CD14-positive monocyte (primary cell): ENCODE results near the gene KRIT1. TPM values are rescaled to one million over a fixed set of nuclear protein-coding genes. Genes with fewer than 3 reads are reported as not detected.
A peak's percentile ranks its signal among the peaks of the same experiment; 100 is the strongest.

ENCODE experiments used
- DNase-seq, 3 donors: peaks; one replicate each; pipeline ENCODE4 v3.0.0-alpha.2; 2011 to 2022
- H2AFZ ChIP-seq: 2 replicates; pipeline ENCODE4 v1.6.0; 2012; ENCODE audit warnings: mild to moderate bottlenecking, low read depth, low read length, inconsistent platforms; ENCODE audit not compliant: insufficient read depth, poor library complexity, severe bottlenecking
- H3K27ac ChIP-seq, 2 donors: 1 replicate in 1 of 2; 2 replicates in 1 of 2; pipeline ENCODE4 v1.5.1; 2012 to 2013; ENCODE audit warnings: low read length in 2 of 2, control low read depth in 1 of 2, inconsistent platforms in 1 of 2, low read depth in 1 of 2, mild to moderate bottlenecking in 1 of 2
- H3K27me3 ChIP-seq, 2 donors: one replicate each; pipeline versions ENCODE4 v1.6.0 to v1.6.1; 2011 to 2013; ENCODE audit warnings: low read length in 2 of 2; ENCODE audit not compliant: control insufficient read depth in 2 of 2, insufficient read depth in 2 of 2
- H3K36me3 ChIP-seq, 2 donors: replicated peaks in 1 of 2; 1 replicate in 1 of 2; 2 replicates in 1 of 2; pipeline versions ENCODE4 v1.5.1 to v1.6.1; 2012 to 2013; ENCODE audit warnings: low read length in 2 of 2, control low read depth in 1 of 2, inconsistent platforms in 1 of 2, mild to moderate bottlenecking in 1 of 2; ENCODE audit not compliant: insufficient read depth in 2 of 2, control insufficient read depth in 1 of 2
- H3K4me1 ChIP-seq, 2 donors: 1 replicate in 1 of 2; 2 replicates in 1 of 2; pipeline versions ENCODE4 v1.5.1 to v1.6.1; 2012 to 2013; ENCODE audit warnings: low read length in 2 of 2, control low read depth in 1 of 2, inconsistent platforms in 1 of 2, mild to moderate bottlenecking in 1 of 2, moderate library complexity in 1 of 2; ENCODE audit not compliant: insufficient read depth in 2 of 2, control insufficient read depth in 1 of 2
- H3K4me2 ChIP-seq: replicated peaks from 2 replicates; pipeline ENCODE3; 2012; ENCODE audit warnings: low read length, moderate library complexity, mild to moderate bottlenecking; ENCODE audit not compliant: poor library complexity, severe bottlenecking; ENCODE audit errors: extremely low read depth
- H3K4me3 ChIP-seq, 3 experiments: fragments of 200-600 bp in 1 of 3; sonication (generic) in 1 of 3; replicated peaks in 1 of 3; 1 replicate in 2 of 3; 2 replicates in 1 of 3; pipeline ENCODE4 v1.5.1; 2011 to 2013; ENCODE audit warnings: low read length in 3 of 3, mild to moderate bottlenecking in 3 of 3, control low read depth in 2 of 3, low read depth in 2 of 3, inconsistent platforms in 1 of 3, moderate library complexity in 1 of 3
- H3K79me2 ChIP-seq: 2 replicates; pipeline ENCODE4 v1.6.0; 2012; ENCODE audit warnings: mild to moderate bottlenecking, control low read depth, inconsistent platforms, low read length, moderate library complexity; ENCODE audit not compliant: insufficient read depth
- H3K9ac ChIP-seq: 2 replicates; pipeline ENCODE4 v1.6.0; 2017; ENCODE audit warnings: low read length, mild to moderate bottlenecking; ENCODE audit not compliant: insufficient read depth, poor library complexity, severe bottlenecking
- H3K9me3 ChIP-seq, 2 donors: replicated peaks in 1 of 2; 1 replicate in 1 of 2; 2 replicates in 1 of 2; pipeline versions ENCODE4 v1.5.1 to v1.6.1; 2012 to 2013; ENCODE audit warnings: low read length in 2 of 2, control low read depth in 1 of 2; ENCODE audit not compliant: control insufficient read depth in 1 of 2, insufficient read depth in 1 of 2
- H4K20me1 ChIP-seq: 2 replicates; pipeline ENCODE4 v1.6.0; 2012; ENCODE audit warnings: mild to moderate bottlenecking, low read length, control low read depth, moderate library complexity; ENCODE audit not compliant: insufficient read depth
- H3K27ac Mint-ChIP-seq, 7 donors: one replicate each; pipeline ENCODE4 v1.8.0; 2020; ENCODE audit warnings: mild to moderate bottlenecking in 7 of 7, mixed read lengths in 7 of 7, moderate library complexity in 6 of 7, inconsistent platforms in 2 of 7
- H3K27me3 Mint-ChIP-seq, 3 donors: one replicate each; pipeline ENCODE4 v1.8.0; 2021 to 2022; ENCODE audit warnings: low read depth in 3 of 3, mild to moderate bottlenecking in 3 of 3, mixed read lengths in 3 of 3, moderate library complexity in 3 of 3, inconsistent platforms in 1 of 3
- H3K36me3 Mint-ChIP-seq, 2 donors: one replicate each; pipeline ENCODE4 v1.8.0; 2020; ENCODE audit warnings: mixed read lengths in 2 of 2, inconsistent platforms in 1 of 2, mild to moderate bottlenecking in 1 of 2
- H3K4me1 Mint-ChIP-seq: one replicate; pipeline ENCODE4 v1.8.0; 2020; ENCODE audit warnings: mild to moderate bottlenecking, mixed read lengths
- H3K4me3 Mint-ChIP-seq, 2 donors: one replicate each; pipeline ENCODE4 v1.8.0; 2020; ENCODE audit warnings: mild to moderate bottlenecking in 2 of 2, mixed read lengths in 2 of 2, moderate library complexity in 1 of 2
- H3K9me3 Mint-ChIP-seq, 7 donors: one replicate each; pipeline ENCODE4 v1.8.0; 2020 to 2022; ENCODE audit warnings: mixed read lengths in 7 of 7, mild to moderate bottlenecking in 6 of 7, moderate library complexity in 6 of 7, inconsistent platforms in 2 of 7
- WGBS: methylation state at CpG from one replicate; pipeline ENCODE4 v1.1.5; 2013; ENCODE audit warnings: missing lambda C conversion rate; ENCODE audit not compliant: insufficient coverage; 5-methylcytosine and 5-hydroxymethylcytosine counted together
- intact Hi-C, 2 donors: fragments of 100-400 bp; cut with micrococcal nuclease; formaldehyde crosslinking; loops; one replicate each; pipeline versions ENCODE4 v1.15.0 to v1.15.1; 2023
- polyA plus RNA-seq, 3 donors: library from polyadenylated mRNA; depleted of rRNA in 1 of 3; unstranded in 2 of 3; stranded (reverse) in 1 of 3; fragments of 300-500 nt in 2 of 3; fragments of >200 nt in 1 of 3; fragmentation: Illumina TruSeq in 2 of 3; gene quantifications; 1 replicate in 2 of 3; 2 replicates in 1 of 3; pipeline ENCODE4 v1.2.3, GENCODE V29; 2012 to 2021
- TF ChIP-seq, protein P1 (sequence below): fragments of 200-600 bp; IDR thresholded peaks from one replicate; pipeline ENCODE4 v1.8.0; 2022; ENCODE audit warnings: antibody characterized with exemption, mild to moderate bottlenecking

KRIT1 gene
- polyA plus RNA-seq, 3 donors: 4.7 to 28.8 (median 6.8) TPM

DNA sequence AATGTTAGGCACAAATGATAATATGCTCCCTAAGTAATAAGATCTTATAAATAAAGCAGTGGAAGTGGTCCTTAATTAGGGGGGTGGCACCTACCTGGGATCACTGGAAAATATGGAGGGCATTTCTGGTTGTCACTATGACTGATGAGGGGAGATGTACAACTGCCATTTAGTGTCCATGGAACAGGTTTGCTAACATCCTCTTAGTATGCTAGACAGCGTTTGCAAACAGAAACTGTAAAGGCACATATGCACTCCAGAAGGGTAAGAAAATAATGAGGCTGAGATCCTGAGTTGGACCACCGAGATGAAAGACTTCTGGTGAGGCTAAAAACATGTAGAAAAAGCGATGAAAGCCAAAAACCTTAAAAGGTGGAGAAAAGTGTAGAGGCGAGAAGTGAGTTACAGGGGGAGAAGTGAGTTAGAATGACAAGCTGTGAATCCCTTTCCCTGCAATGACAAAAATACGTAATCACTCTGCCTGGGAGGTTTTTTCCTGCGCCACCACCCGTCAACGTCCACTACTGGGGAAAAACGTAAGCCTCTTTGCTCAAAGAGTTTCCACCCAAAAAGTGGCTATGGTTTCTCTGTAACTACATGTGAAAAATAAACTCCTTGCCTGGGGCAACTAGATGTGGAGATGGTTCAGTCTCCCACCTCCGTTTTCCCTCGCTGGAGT, 767 bp downstream of the KRIT1 start:
- H3K4me1 ChIP-seq: peaks cover 22 to 36% of the 10 kb centered on the region in 2 donors
- peak; percentile 9 to 29 (median 10) for DNase-seq
- Mint-ChIP-seq H3K27me3 (no peaks in the 10 kb centered on the region), H3K27ac (peak overlapping the region; percentile 98 to 100 (median 99)), H3K36me3 (peaks cover 12 to 13% of the 10 kb centered on the region in 2 donors), H3K4me3 (peak overlapping the region; percentile 98 to 99), H3K4me1 (peaks cover 39% of the 10 kb centered on the region), H3K9me3 (no peaks in the 10 kb centered on the region)
- H3K9me3 ChIP-seq: no peaks in the 10 kb centered on the region
- H3K4me3 ChIP-seq: peak overlapping the region; percentile 66 to 83 (median 72)
- 5% methylated on average over 6 of the region's 11 CpGs for WGBS
- intact Hi-C loops: loop anchor here (5.0 to 10.0 kb wide), 4 partner anchors 110 to 280 kb away; partner anchors contain the start of genes CYP51A1 (in 2 of the 2), GATAD1 (in 2 of the 2), PEX1 (in 1 of the 2) and RBM48 (in 1 of the 2)
- H3K79me2 ChIP-seq: peaks cover 66% of the 10 kb centered on the region
- H4K20me1 ChIP-seq: peaks cover 3% of the 10 kb centered on the region
- peaks cover 14 to 19% of the 10 kb centered on the region in 2 donors for H3K36me3 ChIP-seq
- TF ChIP-seq, protein P1, sequence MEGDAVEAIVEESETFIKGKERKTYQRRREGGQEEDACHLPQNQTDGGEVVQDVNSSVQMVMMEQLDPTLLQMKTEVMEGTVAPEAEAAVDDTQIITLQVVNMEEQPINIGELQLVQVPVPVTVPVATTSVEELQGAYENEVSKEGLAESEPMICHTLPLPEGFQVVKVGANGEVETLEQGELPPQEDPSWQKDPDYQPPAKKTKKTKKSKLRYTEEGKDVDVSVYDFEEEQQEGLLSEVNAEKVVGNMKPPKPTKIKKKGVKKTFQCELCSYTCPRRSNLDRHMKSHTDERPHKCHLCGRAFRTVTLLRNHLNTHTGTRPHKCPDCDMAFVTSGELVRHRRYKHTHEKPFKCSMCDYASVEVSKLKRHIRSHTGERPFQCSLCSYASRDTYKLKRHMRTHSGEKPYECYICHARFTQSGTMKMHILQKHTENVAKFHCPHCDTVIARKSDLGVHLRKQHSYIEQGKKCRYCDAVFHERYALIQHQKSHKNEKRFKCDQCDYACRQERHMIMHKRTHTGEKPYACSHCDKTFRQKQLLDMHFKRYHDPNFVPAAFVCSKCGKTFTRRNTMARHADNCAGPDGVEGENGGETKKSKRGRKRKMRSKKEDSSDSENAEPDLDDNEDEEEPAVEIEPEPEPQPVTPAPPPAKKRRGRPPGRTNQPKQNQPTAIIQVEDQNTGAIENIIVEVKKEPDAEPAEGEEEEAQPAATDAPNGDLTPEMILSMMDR: no peak
- H2AFZ ChIP-seq: peak overlapping the region; percentile 90
- H3K27me3 ChIP-seq: no peaks in the 10 kb centered on the region
- peak overlapping the region; percentile 93 to 95 for H3K27ac ChIP-seq
- H3K4me2 ChIP-seq: peak overlapping the region; percentile 93
- H3K9ac ChIP-seq: peak overlapping the region; percentile 91

DNA sequence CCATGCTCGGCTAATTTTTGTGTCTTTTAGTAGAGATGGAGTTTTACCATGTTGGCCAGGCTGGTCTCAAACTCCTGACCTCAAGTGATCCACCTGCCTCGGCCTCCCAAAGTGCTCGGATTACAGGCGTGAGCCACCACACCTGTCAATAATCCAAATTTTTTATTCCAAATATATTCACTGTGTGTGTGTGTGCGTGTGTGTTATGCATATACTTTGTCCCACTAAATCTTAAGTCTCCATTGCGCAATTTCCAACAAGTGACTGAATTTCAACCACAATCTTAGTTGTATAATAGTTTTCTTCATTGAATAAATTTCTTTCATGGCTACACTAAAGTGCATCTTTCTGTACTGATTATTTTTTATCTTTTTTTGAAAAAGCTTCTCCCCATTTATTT, 2.7 kb downstream of the KRIT1 start:
- Mint-ChIP-seq H3K4me1 (peaks cover 35% of the 10 kb centered on the region), H3K4me3 (no peak overlapping the region), H3K36me3 (peaks cover 23 to 27% of the 10 kb centered on the region in 2 donors), H3K9me3 (no peaks in the 10 kb centered on the region), H3K27ac (peak overlapping the region in 1 of 7 donors; percentile 6), H3K27me3 (no peaks in the 10 kb centered on the region)
- Histone ChIP-seq H3K4me2 (no peak overlapping the region), H3K9me3 (no peaks in the 10 kb centered on the region), H3K27me3 (no peaks in the 10 kb centered on the region), H3K36me3 (peaks cover 30 to 39% of the 10 kb centered on the region in 2 donors), H4K20me1 (peaks cover 3% of the 10 kb centered on the region), H3K4me1 (peaks cover 22 to 32% of the 10 kb centered on the region in 2 donors), H2AFZ (no peak overlapping the region), H3K9ac (no peak overlapping the region), H3K4me3 (no peak overlapping the region), H3K27ac (no peak overlapping the region), H3K79me2 (peaks cover 54% of the 10 kb centered on the region)
- no CpG with 5 or more reads among the region's 6 CpGs for WGBS
- intact Hi-C loops: loop anchor here (10.0 kb wide), 3 partner anchors 108 to 282 kb away; partner anchors contain the start of genes CYP51A1 (in 2 of the 2), GATAD1 (in 1 of the 2), PEX1 (in 1 of the 2) and RBM48 (in 1 of the 2)
- TF ChIP-seq, protein P1: no peak
- DNase-seq: peak in 1 of 3 donors; percentile 11
